Uterus (tissue), 2 donors: ENCODE results near the gene TCF3.

Experiments used
- POLR2A ChIP-seq, 2 donors: fragments of 450-650 bp; IDR thresholded peaks; one replicate each; pipeline ENCODE4 v1.6.1; 2016; ENCODE audit warnings: antibody characterized with exemption in 2 of 2, mild to moderate bottlenecking in 1 of 2, moderate library complexity in 1 of 2
- TF ChIP-seq, protein P1 (sequence below), 4 experiments: fragments of 200-600 bp in 2 of 4; fragments of 450-650 bp in 2 of 4; sonication (generic) in 2 of 4; IDR thresholded peaks; one replicate each; pipeline ENCODE4 v1.5.1; 2016 to 2019; ENCODE audit warnings: antibody characterized with exemption in 4 of 4, mild to moderate bottlenecking in 2 of 4, moderate library complexity in 1 of 4

DNA sequence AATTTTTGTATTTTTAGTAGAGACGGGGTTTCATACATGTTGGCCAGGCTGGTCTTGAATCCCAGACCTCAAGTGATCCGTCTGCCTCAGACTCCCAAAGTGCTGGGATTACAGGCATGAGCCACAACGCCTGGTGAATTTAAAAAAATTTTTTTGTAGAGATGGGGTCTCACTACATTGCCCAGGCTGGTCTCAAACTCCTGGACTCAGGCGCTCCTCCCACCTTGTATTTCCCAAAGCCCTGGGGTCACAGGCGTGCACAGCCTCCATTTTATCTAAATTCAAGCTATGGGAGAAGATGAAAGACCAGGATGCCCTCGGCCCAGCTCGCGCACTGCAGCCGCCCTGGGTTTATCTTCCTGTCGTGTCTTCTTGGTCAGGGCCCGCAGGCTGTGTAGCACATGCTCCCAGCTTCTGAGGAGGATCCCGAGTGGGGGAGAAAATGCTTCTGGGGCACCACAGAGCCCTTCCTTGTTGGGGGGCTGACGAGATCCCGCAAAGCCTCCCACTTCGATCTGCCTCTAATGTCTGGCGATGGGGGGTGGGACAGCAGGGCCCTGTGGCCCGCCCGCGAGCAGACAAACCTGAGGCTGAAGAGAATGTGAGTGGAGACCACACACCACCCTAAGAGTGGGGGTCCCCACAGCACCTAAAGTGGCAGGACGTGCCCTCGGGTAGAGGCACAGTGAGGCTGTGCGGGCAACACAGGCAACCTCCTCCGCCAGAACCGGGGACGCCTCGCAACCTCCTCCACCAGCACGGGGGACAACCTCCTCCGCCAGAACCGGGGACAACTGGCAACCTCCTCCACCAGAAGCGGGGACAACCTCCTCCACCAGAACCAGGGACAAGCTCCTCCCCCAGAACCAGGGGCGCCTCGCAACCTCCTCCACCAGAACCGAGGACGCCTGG is 15.8 kb downstream of the TCF3 start:
- TF ChIP-seq POLR2A (IDR thresholded peaks at IDR 0.05) = no peak
- TF ChIP-seq, protein P1, sequence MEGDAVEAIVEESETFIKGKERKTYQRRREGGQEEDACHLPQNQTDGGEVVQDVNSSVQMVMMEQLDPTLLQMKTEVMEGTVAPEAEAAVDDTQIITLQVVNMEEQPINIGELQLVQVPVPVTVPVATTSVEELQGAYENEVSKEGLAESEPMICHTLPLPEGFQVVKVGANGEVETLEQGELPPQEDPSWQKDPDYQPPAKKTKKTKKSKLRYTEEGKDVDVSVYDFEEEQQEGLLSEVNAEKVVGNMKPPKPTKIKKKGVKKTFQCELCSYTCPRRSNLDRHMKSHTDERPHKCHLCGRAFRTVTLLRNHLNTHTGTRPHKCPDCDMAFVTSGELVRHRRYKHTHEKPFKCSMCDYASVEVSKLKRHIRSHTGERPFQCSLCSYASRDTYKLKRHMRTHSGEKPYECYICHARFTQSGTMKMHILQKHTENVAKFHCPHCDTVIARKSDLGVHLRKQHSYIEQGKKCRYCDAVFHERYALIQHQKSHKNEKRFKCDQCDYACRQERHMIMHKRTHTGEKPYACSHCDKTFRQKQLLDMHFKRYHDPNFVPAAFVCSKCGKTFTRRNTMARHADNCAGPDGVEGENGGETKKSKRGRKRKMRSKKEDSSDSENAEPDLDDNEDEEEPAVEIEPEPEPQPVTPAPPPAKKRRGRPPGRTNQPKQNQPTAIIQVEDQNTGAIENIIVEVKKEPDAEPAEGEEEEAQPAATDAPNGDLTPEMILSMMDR (IDR thresholded peaks at IDR 0.05) = no peak
